Fibroblast of mammary gland (primary cell): Measurements from ENCODE around the gene MAB21L4.

Experiments
- DNase-seq: peaks from one replicate; pipeline ENCODE4 v3.0.0-alpha.2; 2010; ENCODE audit warnings: low read depth
- H3K4me3 ChIP-seq: 2 replicates; pipeline ENCODE4 v1.5.1; 2011; ENCODE audit warnings: low read depth, mild to moderate bottlenecking, low read length, moderate library complexity; ENCODE audit not compliant: control insufficient read depth
- CTCF ChIP-seq: conservative IDR thresholded peaks from 2 replicates; pipeline ENCODE4 v1.5.1; 2011; ENCODE audit warnings: low read depth, low read length, inconsistent platforms; ENCODE audit not compliant: control insufficient read depth, insufficient read depth

The MAB21L4 gene

GRCh38 chr2:240929364-240930095 is 33.6 kb upstream of the MAB21L4 start:
- no peak overlapping the region for H3K4me3 ChIP-seq
- TF ChIP-seq CTCF, result no peak
- DNase-seq, result no peak

GRCh38 chr2:240928476-240929363 is 32.8 kb upstream of the MAB21L4 start:
- DNase-seq, result no peak
- TF ChIP-seq CTCF, result no peak
- no peak overlapping the region for H3K4me3 ChIP-seq

GRCh38 chr2:240927390-240927781 is 31.4 kb upstream of the MAB21L4 start:
- no peak for TF ChIP-seq CTCF
- no peak for DNase-seq
- no peak overlapping the region for H3K4me3 ChIP-seq

- no peak for TF ChIP-seq CTCF
- no peak overlapping the region for H3K4me3 ChIP-seq
- DNase-seq, result no peak
Observed at GRCh38 chr2:240926516-240927389, 30.8 kb upstream of the MAB21L4 start.

GRCh38 chr2:240925568-240926515 is 29.9 kb upstream of the MAB21L4 start:
- no peak for DNase-seq
- no peak overlapping the region for H3K4me3 ChIP-seq
- TF ChIP-seq CTCF, result no peak
